NCI-H524 (cell line): ENCODE measurements around the gene QSOX2.

Source experiments
- DNase-seq, 2 experiments: peaks; one replicate each; lab custom pipeline; 2025; lab: John Stamatoyannopoulos, UW

Gene QSOX2

GRCh38 chr9:136191099-136191959 is 54.3 kb downstream of the QSOX2 start:
- DNase-seq: peak in 1 of 2 experiments; percentile 23

- no peak for DNase-seq
Measured at GRCh38 chr9:136190656-136191055, 55.0 kb downstream of the QSOX2 start.

- no peak for DNase-seq
Measured at GRCh38 chr9:136190237-136190601, 55.4 kb downstream of the QSOX2 start.

- DNase-seq: peak in 1 of 2 experiments; percentile 70
Measured at GRCh38 chr9:136189394-136190236, 56.0 kb downstream of the QSOX2 start.

GRCh38 chr9:136187683-136188586 is 57.7 kb downstream of the QSOX2 start:
- no peak for DNase-seq

GRCh38 chr9:136187197-136187596 is 58.4 kb downstream of the QSOX2 start:
- DNase-seq: no peak

- no peak for DNase-seq
Measured at GRCh38 chr9:136186386-136186785, 59.2 kb downstream of the QSOX2 start.

GRCh38 chr9:136185596-136186366 is 59.8 kb downstream of the QSOX2 start:
- DNase-seq: peak in 1 of 2 experiments; percentile 74

- no peak for DNase-seq
Measured at GRCh38 chr9:136185066-136185465, 60.5 kb downstream of the QSOX2 start.

GRCh38 chr9:136182850-136183422 is 62.7 kb downstream of the QSOX2 start:
- DNase-seq: no peak

GRCh38 chr9:136182420-136182787 is 63.2 kb downstream of the QSOX2 start:
- DNase-seq: no peak

GRCh38 chr9:136181784-136182419 is 63.7 kb downstream of the QSOX2 start:
- no peak for DNase-seq

GRCh38 chr9:136180586-136180985 is 65.0 kb downstream of the QSOX2 start:
- DNase-seq: no peak

- no peak for DNase-seq
Measured at GRCh38 chr9:136179761-136180160, 65.9 kb downstream of the QSOX2 start.

- no peak for DNase-seq
Measured at GRCh38 chr9:136179101-136179616, 66.5 kb downstream of the QSOX2 start.

GRCh38 chr9:136178773-136179075 is 66.9 kb downstream of the QSOX2 start:
- no peak for DNase-seq

- no peak for DNase-seq
Measured at GRCh38 chr9:136178061-136178772, 67.4 kb downstream of the QSOX2 start.

- no peak for DNase-seq
Measured at GRCh38 chr9:136177224-136177623, 68.4 kb downstream of the QSOX2 start.

- DNase-seq: no peak
Measured at GRCh38 chr9:136175616-136176197, 69.9 kb downstream of the QSOX2 start.
